ENCODE measurements around the gene UBR3.

- TF ChIP-seq, protein P1, sequence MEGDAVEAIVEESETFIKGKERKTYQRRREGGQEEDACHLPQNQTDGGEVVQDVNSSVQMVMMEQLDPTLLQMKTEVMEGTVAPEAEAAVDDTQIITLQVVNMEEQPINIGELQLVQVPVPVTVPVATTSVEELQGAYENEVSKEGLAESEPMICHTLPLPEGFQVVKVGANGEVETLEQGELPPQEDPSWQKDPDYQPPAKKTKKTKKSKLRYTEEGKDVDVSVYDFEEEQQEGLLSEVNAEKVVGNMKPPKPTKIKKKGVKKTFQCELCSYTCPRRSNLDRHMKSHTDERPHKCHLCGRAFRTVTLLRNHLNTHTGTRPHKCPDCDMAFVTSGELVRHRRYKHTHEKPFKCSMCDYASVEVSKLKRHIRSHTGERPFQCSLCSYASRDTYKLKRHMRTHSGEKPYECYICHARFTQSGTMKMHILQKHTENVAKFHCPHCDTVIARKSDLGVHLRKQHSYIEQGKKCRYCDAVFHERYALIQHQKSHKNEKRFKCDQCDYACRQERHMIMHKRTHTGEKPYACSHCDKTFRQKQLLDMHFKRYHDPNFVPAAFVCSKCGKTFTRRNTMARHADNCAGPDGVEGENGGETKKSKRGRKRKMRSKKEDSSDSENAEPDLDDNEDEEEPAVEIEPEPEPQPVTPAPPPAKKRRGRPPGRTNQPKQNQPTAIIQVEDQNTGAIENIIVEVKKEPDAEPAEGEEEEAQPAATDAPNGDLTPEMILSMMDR (IDR thresholded peaks at IDR 0.05; ENCODE audit: insufficient read depth, low read length) = no peak
- TF ChIP-seq GABPA (IDR thresholded peaks at IDR 0.05; ENCODE audit: low read depth) (no peak), REST (IDR thresholded peaks at IDR 0.05; ENCODE audit: insufficient replicate concordance, low read depth) (no peak), POLR2AphosphoS5 (IDR thresholded peaks at IDR 0.05; ENCODE audit: low read depth) (no peak), SPI1 (IDR thresholded peaks at IDR 0.05; ENCODE audit: borderline replicate concordance, low read depth) (no peak)
Observed at GRCh38 chr2:169823996-169824372, 3.3 kb upstream of the UBR3 start.

All from HL-60 (cell line).